Left cardiac atrium (tissue), 4 donors: ENCODE results near the gene HAND2. TPM values are rescaled to one million over a fixed set of nuclear protein-coding genes. Genes with fewer than 3 reads are reported as not detected.

Experiments used
- ATAC-seq, 2 donors: fragments of 200-7000 bp; cut with Tn5 transposase; one replicate each; pipeline ENCODE4 v1.9.1; 2020; ENCODE audit warnings: mild to moderate bottlenecking in 2 of 2, moderate library complexity in 2 of 2
- DNase-seq: peaks from one replicate; pipeline ENCODE4 v3.0.0-alpha.2; 2020
- intact Hi-C, 2 donors: fragments of 100-400 bp; cut with DNase I; formaldehyde crosslinking; loops; one replicate each; pipeline versions ENCODE4 v1.14.1 to v1.15.1; 2022 to 2023
- long read RNA-seq: library from polyadenylated mRNA; unstranded; transcript quantifications from one replicate; pipeline ENCODE4 v2.0.0, GENCODE V29; 2021
- total RNA-seq, 2 donors: library from RNA; stranded (reverse); fragmentation: NEBNext Ultra II Directional; extraction: Animal tissue kit (Norgen Biotek cat#: 25700); gene quantifications; one replicate each; pipeline ENCODE4 v1.2.1, GENCODE V29; 2021
- donor health status: DM: no; HTN: yes; CAD: no.
- donor health status: DM: no; HTN: yes; CAD: no; lungs with severe emphysema.
- donor health status: DM: yes; HTN: yes; CAD: no.
- donor health status: Dilated cardiomyopathy.

The HAND2 gene
- total RNA-seq, result 10 to 100 TPM; 63.2 to 75.1 TPM
- long read RNA-seq, partial matches to known transcripts, result 0 of 3 reads
- long read RNA-seq, other reads (novel, unspliced or antisense), result 0 of 3 reads

- peak; percentile 91 for DNase-seq
- peak; percentile 72 to 73 for ATAC-seq
- intact Hi-C loops, result loop anchor here (5.0 to 10.0 kb wide), 2 partner anchors 155 to 218 kb away; no protein-coding TSS in a partner anchor
These were observed at the start of gene HAND2 for GRCh38 chr4:173529477-173530325. HAND2 (minus strand) TSS chr4:173530229; CDS start chr4:173529289, 940 bp downstream.

GRCh38 chr4:173578956-173579355, 48.9 kb upstream of the HAND2 start:
- ATAC-seq (no peak), DNase-seq (no peak)
- intact Hi-C loops, result no loop called here

GRCh38 chr4:173577963-173578362, 47.9 kb upstream of the HAND2 start:
- intact Hi-C loops, result no loop called here
- DNase-seq (no peak), ATAC-seq (no peak)

- DNase-seq (no peak), ATAC-seq (no peak)
- intact Hi-C loops, result no loop called here
These were observed 45.6 kb upstream of the HAND2 start for GRCh38 chr4:173575482-173576152.

GRCh38 chr4:173573725-173574124, 43.7 kb upstream of the HAND2 start:
- DNase-seq, result no peak
- intact Hi-C loops, result no loop called here
- ATAC-seq, result no peak

- ATAC-seq (peak in 1 of 2 donors; percentile 70), DNase-seq (no peak)
- intact Hi-C loops, result no loop called here
These were observed 43.3 kb upstream of the HAND2 start for GRCh38 chr4:173573286-173573685.

- ATAC-seq, result no peak
- intact Hi-C loops, result no loop called here
- DNase-seq, result no peak
These were observed 42.6 kb upstream of the HAND2 start for GRCh38 chr4:173572493-173573129.

- no peak for ATAC-seq
- DNase-seq, result no peak
- intact Hi-C loops, result no loop called here
These were observed 41.6 kb upstream of the HAND2 start for GRCh38 chr4:173571620-173572019.

- intact Hi-C loops, result no loop called here
- DNase-seq (no peak), ATAC-seq (no peak)
These were observed 35.3 kb upstream of the HAND2 start for GRCh38 chr4:173565281-173565680.

GRCh38 chr4:173564461-173564860, 34.4 kb upstream of the HAND2 start:
- peak in 1 of 2 donors; percentile 16 for ATAC-seq
- no peak for DNase-seq
- intact Hi-C loops, result no loop called here

- intact Hi-C loops, result no loop called here
- DNase-seq (no peak), ATAC-seq (no peak)
These were observed 30.9 kb upstream of the HAND2 start for GRCh38 chr4:173560896-173561295.

- ATAC-seq, result peak in 1 of 2 donors; percentile 44
- no peak for DNase-seq
- intact Hi-C loops, result no loop called here
These were observed 26.5 kb upstream of the HAND2 start for GRCh38 chr4:173556398-173557131.

GRCh38 chr4:173547889-173548288, 17.9 kb upstream of the HAND2 start:
- DNase-seq, result no peak
- intact Hi-C loops, result no loop called here
- peak; percentile 53 to 82 for ATAC-seq

- intact Hi-C loops, result no loop called here
- DNase-seq (no peak), ATAC-seq (peak; percentile 61 to 63)
These were observed 16.7 kb upstream of the HAND2 start for GRCh38 chr4:173546776-173547175.

GRCh38 chr4:173545440-173545839, 15.4 kb upstream of the HAND2 start:
- no peak for ATAC-seq
- intact Hi-C loops, result no loop called here
- DNase-seq, result no peak

- intact Hi-C loops, result no loop called here
- ATAC-seq (peak in 1 of 2 donors; percentile 58), DNase-seq (no peak)
These were observed 13.2 kb upstream of the HAND2 start for GRCh38 chr4:173543266-173543665.

- intact Hi-C loops, result loop anchor here in 1 of 2 donors (10.0 kb wide), 1 partner anchor 145 kb away; no protein-coding TSS in a partner anchor
- no peak for ATAC-seq
- DNase-seq, result no peak
These were observed 10.0 kb upstream of the HAND2 start for GRCh38 chr4:173539986-173540385.

- DNase-seq (no peak), ATAC-seq (peak; percentile 36 to 48)
- intact Hi-C loops, result loop anchor here in 1 of 2 donors (10.0 kb wide), 1 partner anchor 146 kb away; no protein-coding TSS in a partner anchor
These were observed 8.9 kb upstream of the HAND2 start for GRCh38 chr4:173538909-173539445.
